GM21367 (cell line): Measurements from ENCODE around the gene YBX2.

ENCODE experiments used
- ATAC-seq: cut with Tn5 transposase; IDR thresholded peaks from one replicate; pipeline ENCODE4 v1.9.1; 2021; ENCODE audit not compliant: unreplicated experiment

The YBX2 gene

DNA sequence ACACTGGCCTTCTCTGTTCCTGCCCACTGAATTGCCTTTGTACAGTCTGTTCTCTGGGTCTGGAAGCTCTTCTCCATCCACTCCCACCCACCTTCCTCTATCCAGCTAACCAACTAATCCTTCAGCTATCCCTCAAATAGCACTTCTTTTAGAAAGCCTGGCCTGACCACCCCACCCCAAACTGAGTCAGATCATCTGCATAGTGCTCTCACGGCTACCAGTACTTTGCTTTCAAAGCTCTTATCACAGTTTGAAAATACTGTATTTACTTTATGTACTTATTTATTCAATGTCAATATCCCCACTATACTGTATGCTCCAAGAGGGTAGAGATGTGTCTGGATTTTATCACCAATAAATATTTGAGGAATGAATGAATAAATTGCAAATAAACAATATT lies 27.7 kb downstream of the YBX2 start:
- no peak for ATAC-seq

DNA sequence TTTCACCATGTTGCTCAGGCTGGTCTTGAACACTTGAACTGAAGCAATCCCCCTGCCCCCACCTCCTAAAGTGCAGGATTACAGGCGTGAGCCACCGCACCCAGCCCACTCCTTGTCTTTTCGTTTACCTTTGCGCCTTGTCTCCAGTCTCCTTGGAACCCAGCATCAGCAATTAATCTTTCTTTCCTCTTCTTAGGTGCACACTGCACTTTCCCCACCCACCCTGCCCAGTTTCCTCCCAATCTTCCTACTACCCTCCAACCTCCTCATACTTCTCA lies 30.7 kb downstream of the YBX2 start:
- no peak for ATAC-seq

DNA sequence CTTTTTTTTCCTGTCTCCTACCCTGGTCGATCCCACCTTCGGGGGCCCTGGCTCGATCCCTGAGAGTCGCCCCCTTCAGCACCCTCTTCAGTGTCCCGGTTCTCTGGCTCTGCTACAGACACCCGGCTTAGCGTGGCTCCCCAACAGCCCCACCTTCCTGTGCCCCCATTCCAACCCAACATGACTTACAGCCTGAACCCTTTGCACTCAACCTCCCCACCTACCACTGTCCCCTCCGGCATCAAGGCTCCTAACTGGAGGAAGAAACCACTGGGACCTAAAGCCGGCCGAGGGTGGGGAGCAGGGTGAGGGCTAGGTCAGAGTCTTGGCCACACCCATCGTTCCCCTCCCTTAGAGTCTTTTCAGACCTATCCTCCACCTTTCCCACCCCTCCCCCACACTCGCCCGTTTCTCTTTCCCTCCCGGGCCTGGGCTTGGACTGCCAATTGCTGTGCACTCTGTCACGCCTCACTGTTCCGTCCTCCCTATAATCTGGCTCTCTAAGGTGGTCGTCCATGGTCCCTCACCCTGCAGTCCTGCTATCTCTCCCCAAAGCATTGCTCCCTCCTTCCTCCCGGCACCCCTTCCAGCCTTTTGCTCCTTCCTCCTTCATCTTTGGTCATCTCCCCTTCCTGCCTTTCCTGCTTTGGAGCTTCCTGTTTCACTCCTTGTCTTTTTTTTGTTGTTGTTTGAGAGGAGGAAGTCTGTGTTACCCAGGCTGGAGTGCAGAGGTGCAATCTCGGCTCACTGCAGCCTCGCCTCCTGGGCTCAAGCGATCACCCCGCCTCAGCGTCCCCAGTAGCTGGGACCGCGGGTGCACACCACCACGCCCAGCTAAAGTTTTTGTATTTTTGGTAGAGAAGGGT lies 31.3 kb downstream of the YBX2 start:
- no peak for ATAC-seq

GRCh38 chr17:7262192-7262934 lies 32.1 kb downstream of the YBX2 start, which contains the start of gene CLDN7:
Gene CLDN7 (minus strand): TSS chr17:7262478. CDS start chr17:7262043, 435 bp downstream.
- ATAC-seq = no peak

GRCh38 chr17:7261379-7262191 lies 32.9 kb downstream of the YBX2 start:
- ATAC-seq = no peak

- ATAC-seq = no peak
Observed at GRCh38 chr17:7260651-7261378, 33.6 kb downstream of the YBX2 start.

DNA sequence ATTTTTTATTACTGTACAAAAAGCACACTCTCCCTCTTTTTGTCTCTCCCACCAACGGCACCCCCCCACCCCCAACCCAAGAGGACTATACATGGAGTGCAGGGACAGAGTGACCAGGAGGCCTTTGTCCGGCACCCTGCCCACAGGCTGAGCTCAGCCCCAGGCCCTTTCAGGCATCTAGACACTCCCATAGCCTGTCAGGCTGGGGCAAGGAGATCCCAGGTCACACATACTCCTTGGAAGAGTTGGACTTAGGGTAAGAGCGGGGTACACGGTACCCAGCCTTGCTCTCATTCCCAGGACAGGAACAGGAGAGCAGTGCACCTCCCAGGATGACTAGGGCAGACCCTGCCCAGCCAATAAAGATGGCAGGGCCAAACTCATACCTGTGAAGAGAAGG lies 34.3 kb downstream of the YBX2 start:
- ATAC-seq = no peak

DNA sequence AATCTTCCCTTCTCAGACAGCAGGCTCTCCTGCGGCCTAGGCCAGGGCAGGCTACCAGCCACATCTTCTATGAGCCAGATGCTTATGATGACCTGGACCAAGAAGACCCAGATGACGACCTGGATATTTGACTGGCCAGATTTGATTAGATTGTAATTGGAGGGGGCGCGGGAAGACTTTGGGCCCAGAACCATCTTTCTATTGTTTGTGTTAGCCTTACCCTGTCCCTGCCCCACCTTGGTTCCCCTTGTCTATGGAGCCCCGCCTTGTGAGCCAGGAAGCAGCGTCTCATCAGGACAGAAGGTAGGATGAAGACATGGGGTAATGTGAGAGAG lies 34.9 kb downstream of the YBX2 start:
- ATAC-seq = no peak

DNA sequence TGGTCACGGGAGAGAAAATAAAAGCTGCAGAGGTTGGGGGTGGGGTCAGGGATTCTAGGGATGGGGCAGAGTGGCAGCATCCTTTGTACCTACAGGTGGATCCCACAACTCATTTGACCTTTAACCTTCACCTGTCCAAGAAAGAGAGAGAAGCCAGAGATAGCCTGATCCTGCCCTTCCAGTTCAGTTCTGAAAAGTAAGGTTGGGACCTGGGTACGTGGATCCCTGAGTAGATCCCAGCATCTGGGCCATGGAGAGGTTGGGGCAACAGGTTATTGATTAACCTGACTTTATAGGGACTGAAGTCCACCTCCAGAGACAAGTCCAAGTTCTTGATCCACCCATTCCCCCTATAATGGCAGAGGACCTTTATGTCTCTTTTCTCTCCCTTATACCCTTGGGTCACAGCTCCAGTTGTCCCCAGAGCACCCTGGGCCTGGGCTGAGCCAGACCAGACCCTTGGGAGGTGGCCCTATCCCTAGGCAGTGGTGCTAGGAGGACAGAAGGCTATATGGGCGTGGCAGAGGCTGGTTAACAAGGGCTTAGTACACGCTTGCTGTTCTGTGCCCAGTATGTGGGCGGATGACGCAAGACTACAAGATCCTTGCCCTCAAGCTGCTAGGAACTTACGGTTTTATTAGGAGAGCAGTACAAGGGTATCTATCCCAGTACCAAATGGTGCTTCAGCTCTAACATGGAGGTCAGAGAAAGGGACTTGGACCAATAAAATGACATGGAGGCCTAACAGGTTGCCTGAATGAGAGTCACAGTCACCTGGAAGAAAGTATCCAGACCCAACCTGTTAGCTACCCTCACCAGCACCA lies 35.5 kb downstream of the YBX2 start:
- no peak for ATAC-seq

- ATAC-seq = no peak
Observed at GRCh38 chr17:7256766-7257456, 37.5 kb downstream of the YBX2 start.

DNA sequence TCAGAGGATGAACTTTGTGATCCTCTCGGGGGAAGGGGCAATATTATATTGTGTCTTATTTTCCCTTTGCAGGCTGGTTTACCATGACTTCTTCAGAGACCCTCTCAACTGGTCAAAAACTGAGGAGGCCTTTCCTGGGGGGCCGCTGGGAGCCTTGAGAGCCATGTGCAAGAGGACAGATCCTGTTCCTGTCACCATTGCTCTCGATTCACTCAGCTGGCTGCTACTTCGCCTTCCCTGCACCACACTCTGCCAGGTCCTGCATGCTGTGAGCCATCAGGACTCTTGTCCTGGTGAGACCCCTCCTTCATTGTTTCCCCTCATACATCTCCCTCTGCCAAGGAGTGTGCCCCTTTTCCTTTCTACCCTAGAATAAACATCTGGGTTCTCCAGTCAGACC lies 39.9 kb downstream of the YBX2 start:
- ATAC-seq = no peak

DNA sequence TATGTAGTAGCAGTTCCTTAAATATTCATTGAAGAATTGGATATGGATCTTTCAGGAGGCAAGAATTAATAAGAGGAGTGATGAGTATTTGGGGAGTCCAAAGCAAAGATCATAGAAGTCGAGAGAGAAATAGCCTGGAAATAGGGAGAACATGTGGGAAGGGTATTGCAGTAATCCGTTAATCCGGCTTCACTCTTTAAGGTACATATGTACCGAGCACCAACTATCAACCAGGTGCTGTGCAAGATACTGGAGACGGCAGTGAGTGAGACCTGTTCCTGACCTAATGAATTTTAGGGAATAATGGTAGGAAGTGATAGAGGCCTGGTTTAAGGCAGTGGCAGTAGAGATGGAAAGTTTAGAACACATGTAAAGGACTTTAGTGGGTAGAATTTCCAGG lies 41.4 kb downstream of the YBX2 start:
- no peak for ATAC-seq

DNA sequence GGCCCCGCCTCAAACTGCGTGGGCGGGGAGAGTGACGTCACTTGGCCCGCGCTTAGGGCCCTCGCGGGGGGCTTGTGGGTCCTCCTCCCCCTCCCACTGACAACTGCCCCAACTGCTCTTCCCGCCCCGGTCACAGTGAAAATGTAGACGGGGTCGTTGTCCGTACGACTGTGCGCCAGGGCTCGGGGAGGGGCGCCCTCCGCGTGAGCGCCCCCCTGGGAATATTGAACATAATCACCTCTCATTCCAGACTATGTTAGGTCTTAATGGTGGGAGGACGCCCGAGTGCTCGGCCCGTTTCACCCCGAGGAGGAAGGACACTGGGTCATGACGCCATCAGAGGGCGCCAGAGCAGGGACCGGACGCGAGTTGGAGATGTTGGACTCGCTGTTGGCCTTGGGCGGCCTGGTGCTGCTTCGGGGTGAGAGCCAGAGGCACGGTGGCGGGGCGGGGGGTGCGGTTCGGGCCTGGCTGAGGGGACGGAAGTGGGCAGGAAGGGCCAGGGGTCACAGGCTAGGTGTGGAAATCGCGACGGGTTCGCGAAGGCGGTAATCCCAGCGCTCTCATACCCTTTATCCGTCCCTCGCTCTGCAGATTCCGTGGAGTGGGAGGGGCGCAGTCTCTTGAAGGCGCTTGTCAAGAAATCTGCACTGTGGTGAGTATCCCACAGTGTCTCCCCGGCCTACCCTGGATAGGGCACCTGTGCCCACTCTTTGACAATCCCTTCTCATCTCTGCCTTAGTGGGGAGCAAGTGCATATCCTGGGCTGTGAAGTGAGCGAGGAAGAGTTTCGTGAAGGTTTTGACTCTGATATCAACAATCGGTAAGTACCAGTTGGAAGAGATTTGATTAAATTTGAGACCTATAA lies 42.0 kb downstream of the YBX2 start, which contains the start of gene ELP5:
Gene ELP5 (plus strand): TSS at position 40 of the 868 bp plus-strand sequence. CDS start 336 bp downstream, at position 376.
- peak; percentile 48 for ATAC-seq

GRCh38 chr17:7251661-7252175 lies 42.7 kb downstream of the YBX2 start, which contains the start of gene CTDNEP1:
Gene CTDNEP1 (minus strand): TSS chr17:7251734. CDS start chr17:7251296, 438 bp downstream.
- peak; percentile 61 for ATAC-seq

DNA sequence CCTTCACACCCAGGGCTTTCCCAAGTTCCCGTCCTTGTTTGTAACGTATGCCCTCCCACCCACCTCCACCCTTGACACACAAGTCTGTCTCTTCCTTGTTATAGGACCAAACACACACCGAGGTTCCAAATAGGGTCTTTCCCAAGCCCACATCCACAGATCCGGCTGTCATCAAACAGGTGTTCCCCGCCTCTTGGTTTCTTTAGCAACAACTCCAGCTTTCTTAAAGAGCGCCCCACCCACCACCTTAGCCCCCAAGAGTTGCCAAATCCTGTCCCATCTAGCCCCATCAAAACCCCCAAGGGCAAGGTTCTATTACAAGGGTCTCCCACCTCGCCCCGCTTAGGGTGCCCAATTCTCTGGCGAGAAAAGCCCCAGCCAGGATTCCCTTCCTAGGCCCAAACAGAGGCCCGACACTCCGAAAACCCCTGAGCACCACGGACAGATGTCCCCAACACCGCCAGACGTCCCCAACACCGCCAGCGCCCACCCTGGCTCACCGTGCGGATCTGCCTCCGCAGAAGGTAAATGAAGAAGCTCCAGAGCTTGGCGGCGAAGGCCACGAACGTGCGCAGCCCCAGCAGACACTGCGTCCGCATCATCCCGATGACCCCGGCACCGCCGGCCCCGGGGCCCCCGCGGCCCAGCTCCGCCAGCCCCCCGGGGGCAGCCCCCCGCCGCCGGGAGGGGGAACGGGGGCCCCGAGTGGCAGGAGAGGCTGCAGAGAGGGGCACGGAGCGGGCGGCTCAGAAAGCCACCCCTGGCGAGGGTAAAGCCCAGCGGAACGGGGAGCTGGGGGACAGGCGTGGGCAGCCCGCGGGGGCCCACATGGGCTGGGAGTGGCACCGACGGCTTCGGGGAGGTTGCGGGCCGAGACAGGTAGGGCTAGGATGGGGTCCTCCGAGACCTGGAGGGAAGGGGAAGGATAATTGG lies 43.5 kb downstream of the YBX2 start:
- peak; percentile 4 for ATAC-seq

DNA sequence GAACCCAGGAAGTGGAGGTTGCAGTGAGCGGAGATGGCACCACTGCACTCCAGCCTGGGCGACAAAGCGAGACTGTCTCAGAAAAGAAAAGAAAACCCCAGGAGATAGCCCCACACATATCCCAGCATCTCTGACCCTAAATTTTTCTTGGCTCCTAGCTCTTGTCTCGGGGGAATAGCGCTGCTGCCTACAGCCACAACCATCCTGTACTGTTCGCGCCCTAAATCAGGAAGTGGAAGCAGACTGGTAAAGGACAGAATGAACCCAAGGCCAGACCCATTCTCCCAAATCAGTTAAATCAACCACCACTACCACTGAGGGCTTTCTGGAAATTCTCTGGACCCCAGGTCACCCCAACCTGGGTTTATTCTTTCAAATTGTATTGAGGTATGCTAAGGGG lies 44.6 kb downstream of the YBX2 start:
- ATAC-seq = no peak

DNA sequence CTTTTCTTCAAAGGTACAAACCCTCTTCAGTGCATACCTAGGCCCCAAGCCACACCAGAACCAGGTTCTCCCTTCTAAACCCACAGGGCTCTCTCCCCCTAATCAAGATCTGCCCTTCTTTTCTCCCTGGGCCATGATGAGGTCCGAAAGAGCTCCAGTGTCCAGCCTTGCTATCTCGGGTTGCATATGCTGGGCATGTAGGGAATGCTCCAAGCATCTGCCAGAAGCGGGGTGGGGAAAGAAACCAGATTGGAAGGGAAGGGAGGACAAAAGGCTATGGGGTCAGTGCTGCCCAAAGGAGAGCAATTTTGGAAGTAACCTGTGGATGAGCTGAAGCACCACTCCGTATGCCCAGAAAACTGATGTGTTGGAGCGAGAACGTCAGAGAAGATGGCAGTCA lies 45.2 kb downstream of the YBX2 start:
- ATAC-seq = no peak
